Activated effector memory CD4-positive, alpha-beta T cell treated with anti-CD3 and anti-CD28 coated beads, Interleukin-2, amount 50 U/mL, for 16 hours (primary cell): Measurements from ENCODE around the gene BNC2.

Experiments
- DNase-seq: peaks from one replicate; pipeline ENCODE4 v3.0.0-alpha.2; 2020

The BNC2 gene

DNA sequence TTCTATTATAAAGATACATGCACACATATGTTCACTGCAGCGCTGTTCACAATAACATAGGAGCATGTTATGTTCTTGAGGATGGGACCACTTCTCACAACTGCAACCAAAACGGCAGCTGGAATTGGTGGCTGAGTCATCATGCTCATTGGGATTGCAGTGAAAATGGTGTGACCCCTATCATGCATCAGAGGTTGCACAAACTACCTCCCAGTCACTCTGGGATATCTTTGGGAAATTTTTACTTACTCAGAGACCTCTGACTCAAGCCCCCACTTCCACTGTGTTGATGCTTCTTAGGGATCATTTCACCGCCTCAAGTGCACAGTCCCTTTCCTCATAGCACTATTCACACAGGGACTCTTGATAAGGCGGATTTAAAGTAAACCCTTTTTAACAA lies 474.1 kb downstream of the BNC2 start:
- DNase-seq: no peak

DNA sequence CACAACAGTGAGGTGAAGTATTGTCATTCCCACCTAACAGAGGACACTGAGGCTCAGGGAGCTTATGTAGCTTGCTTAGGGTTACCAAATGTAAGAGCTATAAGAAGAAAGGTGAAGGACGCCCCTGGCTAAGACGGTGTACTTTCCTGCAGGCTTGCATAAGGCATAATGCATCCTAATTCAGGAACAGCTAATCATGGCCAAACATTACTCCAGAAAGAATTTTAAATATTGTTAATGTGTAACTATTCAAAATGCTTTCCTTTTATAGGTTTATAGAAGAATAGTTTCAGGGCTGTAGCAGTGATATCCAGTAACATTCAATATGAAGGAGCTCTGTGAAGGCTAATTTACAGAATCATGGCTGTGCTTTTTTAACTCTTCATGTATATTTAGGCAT lies 479.1 kb downstream of the BNC2 start:
- DNase-seq: no peak

DNA sequence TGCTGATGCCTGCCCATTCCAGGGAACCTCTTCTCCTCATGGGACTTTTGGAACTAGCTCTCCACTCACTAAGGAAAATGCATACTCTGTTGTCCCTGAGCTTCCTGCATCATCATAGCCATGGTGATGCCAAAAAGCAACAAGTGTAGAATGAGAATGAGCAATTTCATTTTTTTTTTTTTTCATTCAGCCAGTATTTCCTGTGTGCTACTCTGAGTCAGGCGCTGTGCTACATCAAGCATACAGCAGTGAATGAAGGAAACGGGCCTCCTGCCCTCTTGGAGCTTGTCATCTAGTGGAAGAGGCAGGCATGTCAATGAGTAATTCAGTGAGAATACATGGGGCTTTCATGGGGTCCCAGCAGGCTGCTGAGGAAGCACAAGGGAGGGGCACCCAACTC lies 483.1 kb downstream of the BNC2 start:
- no peak for DNase-seq

DNA sequence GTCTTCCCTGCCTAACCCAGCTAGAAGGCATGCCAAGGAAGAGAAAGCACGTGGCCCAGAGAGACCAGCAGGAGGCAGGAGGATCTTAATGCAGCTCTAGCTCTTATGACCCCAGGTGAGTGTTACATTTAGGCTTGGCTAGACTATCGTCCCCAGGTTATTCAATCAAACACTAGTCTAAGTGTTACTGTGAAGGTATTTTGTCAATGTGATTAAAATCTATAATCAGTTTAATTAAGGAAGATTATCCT lies 483.7 kb downstream of the BNC2 start:
- no peak for DNase-seq

DNA sequence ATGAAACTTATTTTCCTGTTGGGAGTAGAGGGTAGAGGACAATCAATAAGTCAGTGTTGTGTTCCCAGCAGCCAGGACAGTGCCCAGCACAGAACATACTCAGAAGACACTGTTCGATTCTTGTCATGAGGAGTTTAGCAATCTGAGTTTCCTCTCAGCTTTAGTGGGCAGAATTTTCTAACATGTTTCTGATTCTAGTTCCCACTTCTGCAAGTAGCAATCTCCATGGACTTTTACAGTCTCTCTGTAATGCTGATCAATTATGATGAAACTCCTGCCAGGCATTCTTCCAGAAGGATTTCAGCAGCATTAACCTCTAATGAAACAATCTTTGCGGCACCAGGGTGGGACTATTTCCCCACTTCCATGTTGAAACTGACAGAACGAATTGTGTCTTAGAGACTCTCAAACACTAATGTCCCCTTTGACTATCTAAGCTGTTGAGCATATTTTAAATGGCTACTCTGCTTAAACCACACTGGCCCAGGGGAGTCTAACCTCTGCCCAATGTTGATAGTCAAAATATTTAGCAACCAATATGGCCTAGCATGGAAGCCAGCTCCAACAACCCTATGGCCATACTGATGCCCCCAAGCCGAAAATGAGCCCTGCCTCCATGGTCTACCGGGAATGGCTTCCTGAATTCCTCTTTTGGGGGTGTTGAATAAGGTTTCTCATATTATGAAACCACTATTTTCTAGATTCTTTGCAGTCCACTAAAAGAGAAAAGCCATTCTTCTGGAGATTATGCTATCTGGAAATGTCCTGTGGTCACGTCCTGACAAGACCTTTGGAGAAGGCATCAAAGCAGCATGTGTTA lies 484.3 kb downstream of the BNC2 start:
- no peak for DNase-seq

DNA sequence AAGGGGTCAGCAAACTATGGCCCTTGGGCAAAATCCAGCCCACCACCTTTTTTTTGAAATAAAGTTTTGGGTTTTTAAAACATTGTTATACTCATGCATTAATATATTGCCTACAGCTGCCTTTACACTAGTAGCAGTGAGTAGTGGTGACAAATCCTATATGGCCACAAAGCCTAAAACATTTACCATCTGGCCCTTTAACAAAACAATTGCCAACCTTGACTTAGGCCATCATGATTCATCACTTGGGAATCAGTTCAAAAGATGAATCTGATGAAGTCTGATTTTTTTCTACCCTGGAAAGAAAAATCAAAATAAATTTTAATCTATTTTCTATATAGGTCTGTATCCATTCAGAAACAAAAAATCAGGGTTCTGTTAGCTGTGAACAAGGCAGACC lies 484.9 kb downstream of the BNC2 start:
- DNase-seq: no peak

DNA sequence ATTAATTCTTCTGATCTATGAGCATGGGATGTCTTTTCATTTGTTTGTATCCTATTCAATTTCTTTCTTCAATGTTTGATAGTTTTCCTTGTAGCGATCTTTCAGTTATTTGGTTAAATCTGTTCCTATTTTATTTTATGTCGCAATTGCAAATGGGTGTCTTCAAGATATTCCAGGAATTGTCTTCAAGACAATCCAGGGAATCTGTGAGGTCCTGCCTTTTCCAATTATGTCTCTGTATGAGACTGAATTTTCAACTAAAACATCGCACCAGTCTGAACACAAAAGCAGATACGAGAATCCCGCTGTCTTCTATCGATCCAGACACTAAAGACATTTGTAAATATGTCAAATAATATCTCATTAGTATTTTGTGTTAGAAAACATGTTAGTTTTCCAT lies 485.5 kb downstream of the BNC2 start:
- no peak for DNase-seq

DNA sequence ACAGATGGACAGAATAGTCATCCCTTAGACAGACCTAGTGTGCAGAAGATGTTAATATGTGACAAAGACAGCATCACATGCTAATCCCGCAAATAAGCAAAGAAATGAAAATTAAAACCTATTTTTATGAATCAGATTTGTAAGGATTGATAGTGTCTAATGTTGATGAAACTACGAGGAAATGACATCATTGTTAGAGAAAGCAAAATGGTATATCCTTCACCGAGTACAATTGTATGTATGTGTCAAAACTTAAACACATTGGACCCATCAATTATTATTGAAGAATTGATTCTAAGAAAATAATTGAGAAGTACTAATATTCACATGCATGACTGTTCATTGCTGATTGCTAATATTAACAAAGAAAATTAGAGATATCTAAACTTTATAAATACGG lies 493.2 kb downstream of the BNC2 start:
- DNase-seq: no peak

DNA sequence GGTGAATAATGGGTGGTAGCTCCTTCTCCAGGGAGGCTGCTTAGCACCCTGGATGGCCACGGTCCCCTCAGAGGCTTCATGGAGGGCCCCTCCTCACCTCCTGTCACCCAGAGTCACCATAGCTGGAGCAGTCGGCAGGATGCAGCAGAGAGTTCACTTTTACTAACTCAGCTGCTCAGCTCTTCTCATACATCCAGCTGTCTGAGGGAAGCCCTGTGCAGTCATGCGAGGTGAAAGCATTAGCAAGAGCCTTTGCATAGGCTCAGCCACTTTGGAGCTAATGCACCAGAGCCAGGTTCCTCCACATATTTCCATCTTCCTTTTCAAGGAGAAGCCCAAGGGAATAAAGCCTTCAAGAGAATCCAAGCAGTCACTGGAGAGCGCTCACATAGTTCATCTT lies 499.2 kb downstream of the BNC2 start:
- DNase-seq: no peak

DNA sequence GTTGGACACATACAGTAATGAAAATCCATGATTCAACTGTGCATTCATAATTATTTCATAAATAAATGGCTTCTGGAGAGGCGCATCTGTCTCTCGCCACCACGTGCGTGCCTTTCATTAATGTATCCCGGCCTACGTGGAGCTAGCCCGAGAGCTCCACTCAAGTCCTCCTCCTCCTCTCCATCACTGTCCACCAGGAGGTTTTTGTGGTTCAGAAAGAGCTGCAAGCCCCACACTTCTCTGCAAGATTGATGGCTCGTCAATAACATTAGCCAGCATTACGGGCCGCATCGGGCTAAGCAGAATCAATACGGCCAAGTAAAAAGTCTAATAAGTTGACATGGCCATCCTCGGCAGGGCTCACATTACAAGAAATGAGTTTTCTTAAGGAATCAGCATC lies 499.8 kb downstream of the BNC2 start:
- DNase-seq: no peak

DNA sequence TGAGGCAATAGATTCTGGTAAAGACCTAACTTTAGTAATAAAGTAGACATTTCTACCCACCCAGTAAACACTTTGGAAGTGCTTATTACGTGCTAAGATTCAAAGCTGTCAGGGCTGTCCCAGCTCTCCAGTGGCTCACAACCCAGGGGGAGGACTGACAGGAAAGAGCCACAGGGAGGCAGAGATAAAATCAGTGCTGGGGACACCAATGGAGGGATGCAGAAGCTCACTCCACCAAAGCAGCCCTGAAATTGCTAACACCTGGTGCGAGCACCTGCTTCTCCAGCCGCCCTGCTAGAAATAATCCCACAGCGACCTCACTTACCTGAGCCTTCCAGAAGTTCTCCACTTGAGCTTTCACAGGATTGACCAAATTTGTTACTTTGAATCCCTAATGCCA lies 501.0 kb downstream of the BNC2 start:
- no peak for DNase-seq

DNA sequence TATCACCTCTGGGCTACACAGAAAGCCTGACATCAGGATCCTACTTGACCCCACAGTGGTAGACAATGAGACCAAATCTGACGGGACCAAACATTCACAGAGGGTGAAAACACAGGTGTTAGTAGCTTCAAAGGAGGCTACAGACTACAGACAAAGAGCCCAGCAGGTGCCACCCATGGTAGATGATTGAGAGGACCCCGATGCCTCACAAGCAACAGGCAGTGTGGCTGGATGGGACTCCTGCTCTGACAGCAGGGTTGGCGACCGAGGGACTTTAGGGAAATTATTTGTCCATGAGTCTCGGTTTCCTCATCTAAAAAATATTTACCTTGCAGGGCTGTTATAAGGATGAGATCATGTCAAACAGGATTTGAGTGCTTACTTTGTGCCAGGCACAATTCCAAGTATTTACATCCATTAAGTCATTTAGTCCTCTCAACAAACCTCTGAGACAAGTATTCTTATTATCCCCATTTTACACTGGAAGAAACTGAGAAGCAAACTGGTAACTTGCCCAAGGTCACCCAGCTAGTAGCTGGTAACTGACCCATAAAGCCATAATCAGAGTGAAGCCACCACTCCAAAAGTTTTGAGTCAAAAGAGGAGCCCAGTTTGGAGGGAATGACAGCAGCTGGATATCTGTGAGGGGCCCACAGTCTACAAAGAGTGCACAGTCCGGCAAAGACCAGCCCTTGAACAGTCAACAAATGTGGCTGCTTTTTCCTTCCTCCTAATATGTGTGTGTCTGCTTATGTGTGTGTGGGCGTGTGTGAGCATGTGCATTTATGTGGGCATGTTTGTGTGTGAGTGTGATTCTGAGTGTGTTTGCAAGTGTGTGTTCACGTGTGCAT lies 502.0 kb downstream of the BNC2 start:
- no peak for DNase-seq

DNA sequence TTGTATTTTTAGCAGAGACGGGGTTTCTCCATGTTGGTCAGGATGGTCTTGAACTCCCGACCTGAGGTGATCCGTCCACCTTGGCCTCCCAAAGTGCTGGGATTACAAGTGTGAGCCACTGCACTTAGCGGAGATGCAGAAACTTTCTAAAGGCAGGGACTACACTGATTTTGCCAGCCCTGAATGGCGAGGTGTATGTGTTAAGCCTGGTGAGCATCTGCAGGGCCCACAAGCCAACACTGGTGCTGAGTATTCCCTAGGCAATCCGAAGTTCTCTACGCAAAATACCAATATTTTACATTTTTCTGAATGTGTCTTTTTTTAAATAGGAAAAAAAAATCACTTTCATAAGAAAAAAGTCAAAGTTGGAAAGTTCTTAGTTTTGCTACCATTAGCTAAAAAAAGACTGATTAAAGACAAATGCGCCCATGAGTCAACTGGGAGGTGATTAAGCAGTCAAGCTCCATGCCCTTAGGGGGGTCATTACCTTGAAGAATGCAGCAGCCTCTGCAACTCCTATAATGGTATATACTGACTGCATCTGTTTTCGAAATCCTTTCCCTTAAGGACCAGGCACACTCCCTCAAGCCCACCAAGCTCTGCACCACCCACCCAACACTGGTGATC lies 502.8 kb downstream of the BNC2 start:
- no peak for DNase-seq

DNA sequence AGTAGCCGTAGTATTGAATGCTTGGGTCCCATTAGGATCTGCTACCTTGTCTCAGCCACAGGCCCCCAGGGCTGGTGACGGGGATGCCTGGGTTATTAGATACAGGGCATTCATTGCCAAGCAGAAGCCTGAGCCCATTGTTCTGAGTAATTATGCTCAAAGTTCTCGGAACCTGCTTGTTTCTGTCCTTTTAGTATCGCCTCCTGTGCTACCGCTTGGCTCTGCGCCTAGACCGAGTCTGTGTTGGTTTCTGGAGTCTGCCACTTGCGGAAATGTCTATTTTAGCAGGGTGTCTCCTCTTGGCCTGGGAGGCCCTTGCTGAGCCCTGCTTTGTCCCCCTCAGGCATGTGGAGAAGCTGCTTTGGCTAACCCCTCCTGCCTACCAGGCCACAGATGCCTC lies 506.1 kb downstream of the BNC2 start:
- no peak for DNase-seq

DNA sequence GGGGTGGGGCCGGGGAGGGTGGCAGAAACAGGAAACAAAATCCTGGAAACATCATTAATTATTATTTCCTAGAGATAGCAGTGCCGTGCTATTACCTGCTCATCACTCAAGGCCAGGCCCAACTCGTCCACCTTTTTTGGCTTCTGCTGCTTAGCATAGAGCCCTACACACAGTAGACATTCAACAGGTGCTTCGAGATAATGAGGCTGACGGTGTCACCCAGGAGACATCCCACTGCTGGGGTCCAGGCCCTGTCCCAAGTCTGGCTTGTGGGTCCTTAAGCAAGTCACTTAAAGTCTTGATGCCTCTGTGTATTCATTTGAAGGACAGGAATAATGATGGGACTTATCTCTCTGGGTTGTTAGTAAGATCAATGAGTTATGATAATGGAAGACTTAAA lies 506.6 kb downstream of the BNC2 start:
- DNase-seq: no peak

DNA sequence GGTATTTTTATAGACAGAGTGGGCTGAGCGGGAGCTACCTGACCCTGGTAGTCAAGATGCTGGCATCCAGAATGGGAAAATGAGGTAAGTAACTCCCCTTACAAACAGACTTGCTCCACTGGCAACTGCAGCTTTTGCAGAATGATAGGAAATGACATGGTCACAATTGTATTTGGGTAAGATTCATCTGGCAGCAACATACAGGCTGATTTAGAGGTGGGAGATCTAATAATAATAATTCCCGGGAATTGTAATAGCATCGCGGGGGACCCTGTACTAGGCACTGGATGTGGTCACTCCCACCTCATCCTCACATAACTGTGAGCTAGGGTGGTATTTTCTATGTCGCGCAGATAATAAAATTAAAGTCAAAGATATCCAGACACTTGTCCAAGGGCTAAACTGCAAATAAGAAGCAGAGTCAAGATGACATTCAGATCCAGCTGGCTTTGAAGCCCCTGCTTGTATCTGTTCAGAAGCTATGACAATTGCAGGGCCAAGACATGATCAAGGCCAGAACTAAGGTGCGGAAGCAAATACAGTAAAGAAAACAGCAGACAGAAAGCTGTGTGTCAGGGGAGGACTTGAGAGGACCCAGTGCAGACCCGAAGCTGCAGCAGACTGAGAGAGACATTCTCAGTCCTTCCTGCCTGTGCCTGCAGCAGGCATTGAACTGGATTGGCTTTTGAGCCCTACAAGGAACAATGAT lies 507.2 kb downstream of the BNC2 start:
- DNase-seq: no peak

DNA sequence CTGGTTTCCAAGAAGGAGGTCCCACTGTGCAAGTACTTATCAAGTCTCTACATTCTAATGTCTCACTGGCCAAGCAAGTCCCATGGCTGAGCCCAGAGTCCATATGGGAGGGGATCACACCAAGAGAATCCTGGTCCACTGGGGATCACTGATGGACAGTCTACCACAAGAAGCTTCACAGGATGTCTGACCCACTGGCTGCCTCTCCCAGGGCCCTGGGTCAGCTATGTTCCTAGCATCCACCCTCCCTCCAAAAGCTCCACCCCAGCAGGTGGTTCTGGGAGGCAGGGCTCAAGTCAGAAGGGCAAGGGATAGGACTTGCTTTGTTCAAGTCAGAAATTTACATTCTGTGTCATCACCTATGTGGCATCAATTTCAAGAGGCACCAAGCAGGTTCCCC lies 508.5 kb downstream of the BNC2 start:
- DNase-seq: no peak

DNA sequence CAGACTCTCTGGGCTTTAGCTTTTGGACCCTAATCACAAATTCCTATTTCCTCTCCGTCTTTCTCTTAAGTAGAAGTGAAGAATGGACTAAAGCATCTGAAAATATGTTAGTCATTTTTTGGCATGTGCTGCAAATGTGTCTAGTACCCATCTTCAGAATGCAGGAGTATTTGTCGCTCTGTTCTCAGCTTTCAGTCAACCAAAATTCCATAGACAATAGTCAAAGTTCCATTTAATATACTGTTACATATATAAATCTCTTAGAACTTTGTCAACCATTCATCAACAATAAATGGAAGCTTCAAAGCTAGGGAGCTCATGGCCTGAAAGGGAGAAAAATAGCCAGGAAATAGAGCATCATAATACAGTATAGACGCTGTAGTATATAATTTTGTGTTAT lies 509.4 kb downstream of the BNC2 start:
- no peak for DNase-seq

DNA sequence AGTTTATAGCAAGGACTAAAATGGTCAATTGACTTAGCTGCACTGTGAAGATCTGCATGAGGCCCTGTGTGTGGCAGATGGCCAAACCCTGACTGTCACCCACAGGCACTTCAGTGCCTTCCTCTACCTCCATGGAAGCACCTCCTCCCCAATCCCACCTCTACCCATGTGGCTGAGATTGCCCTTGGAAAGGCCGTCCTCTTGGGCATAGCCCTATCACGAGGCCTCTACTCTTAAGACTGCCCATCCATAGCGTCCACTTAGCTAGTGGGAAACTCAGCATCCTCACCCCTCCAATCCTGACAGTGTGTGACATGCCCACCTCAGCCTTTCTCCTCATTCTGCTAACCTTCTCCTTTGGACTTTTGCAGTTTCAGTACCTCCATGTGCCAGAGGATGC lies 510.2 kb downstream of the BNC2 start:
- DNase-seq: no peak
